HEK293 (cell line): ENCODE results near the gene NKAPD1.

Experiments
- ZFHX2 ChIP-seq: fragments of 450-650 bp; formaldehyde crosslinking; conservative IDR thresholded peaks from 2 replicates; pipeline ENCODE4 v1.5.1; 2016; ENCODE audit warnings: missing biosample characterization, missing genetic modification characterization
- ZNF121 ChIP-seq: fragments of 450-650 bp; formaldehyde crosslinking; IDR thresholded peaks from 2 replicates; pipeline ENCODE4 v1.5.1; 2016; ENCODE audit warnings: missing biosample characterization, missing genetic modification characterization
- ZNF292 ChIP-seq: fragments of 450-650 bp; formaldehyde crosslinking; IDR thresholded peaks from 2 replicates; pipeline ENCODE4 v1.5.1; 2016; ENCODE audit warnings: low read depth, missing biosample characterization, missing genetic modification characterization, borderline replicate concordance
- ZNF510 ChIP-seq: fragments of 450-650 bp; formaldehyde crosslinking; IDR thresholded peaks from 2 replicates; pipeline ENCODE4 v1.5.1; 2018; ENCODE audit warnings: mild to moderate bottlenecking, missing genetic modification characterization, missing biosample characterization; ENCODE audit not compliant: insufficient replicate concordance
- ZNF624 ChIP-seq: fragments of 450-650 bp; formaldehyde crosslinking; IDR thresholded peaks from 2 replicates; pipeline ENCODE4 v1.5.1; 2017; ENCODE audit warnings: missing biosample characterization, missing genetic modification characterization
- TF ChIP-seq, protein P1 (sequence below): fragments of 450-650 bp; formaldehyde crosslinking; IDR thresholded peaks from 2 replicates; pipeline ENCODE4 v1.5.1; 2016; ENCODE audit warnings: missing biosample characterization, missing genetic modification characterization
- TF ChIP-seq, protein P2 (sequence below): fragments of 450-650 bp; formaldehyde crosslinking; IDR thresholded peaks from 2 replicates; pipeline ENCODE4; 2016; ENCODE audit warnings: missing biosample characterization, missing genetic modification characterization

DNA sequence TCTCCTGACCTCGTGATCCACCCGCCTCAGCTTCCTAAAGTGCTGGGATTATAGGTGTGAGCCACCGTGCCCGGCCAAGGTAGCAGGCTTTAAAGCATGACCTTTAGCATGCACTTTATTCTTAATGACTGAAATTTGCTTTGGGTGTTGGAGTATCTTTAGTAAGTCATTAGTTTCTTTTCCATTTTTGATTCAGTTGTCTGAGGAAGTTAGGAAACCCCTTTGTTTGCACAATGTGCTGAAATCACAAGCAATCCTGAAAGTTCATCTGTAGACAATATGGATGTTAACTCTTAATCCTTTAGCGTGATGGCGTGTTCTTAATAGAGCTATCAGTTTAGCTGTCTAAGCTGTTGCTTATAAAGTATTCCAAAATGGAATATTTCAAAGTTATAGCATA lies 29.3 kb downstream of the NKAPD1 start:
- TF ChIP-seq ZFHX2 (no peak), ZNF121 (no peak), ZNF292 (tag by site-specific recombination) (no peak), ZNF624 (tag by site-specific recombination) (no peak), ZNF510 (no peak)
- TF ChIP-seq, protein P1, sequence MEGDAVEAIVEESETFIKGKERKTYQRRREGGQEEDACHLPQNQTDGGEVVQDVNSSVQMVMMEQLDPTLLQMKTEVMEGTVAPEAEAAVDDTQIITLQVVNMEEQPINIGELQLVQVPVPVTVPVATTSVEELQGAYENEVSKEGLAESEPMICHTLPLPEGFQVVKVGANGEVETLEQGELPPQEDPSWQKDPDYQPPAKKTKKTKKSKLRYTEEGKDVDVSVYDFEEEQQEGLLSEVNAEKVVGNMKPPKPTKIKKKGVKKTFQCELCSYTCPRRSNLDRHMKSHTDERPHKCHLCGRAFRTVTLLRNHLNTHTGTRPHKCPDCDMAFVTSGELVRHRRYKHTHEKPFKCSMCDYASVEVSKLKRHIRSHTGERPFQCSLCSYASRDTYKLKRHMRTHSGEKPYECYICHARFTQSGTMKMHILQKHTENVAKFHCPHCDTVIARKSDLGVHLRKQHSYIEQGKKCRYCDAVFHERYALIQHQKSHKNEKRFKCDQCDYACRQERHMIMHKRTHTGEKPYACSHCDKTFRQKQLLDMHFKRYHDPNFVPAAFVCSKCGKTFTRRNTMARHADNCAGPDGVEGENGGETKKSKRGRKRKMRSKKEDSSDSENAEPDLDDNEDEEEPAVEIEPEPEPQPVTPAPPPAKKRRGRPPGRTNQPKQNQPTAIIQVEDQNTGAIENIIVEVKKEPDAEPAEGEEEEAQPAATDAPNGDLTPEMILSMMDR (tag by site-specific recombination): no peak
- TF ChIP-seq, protein P2, sequence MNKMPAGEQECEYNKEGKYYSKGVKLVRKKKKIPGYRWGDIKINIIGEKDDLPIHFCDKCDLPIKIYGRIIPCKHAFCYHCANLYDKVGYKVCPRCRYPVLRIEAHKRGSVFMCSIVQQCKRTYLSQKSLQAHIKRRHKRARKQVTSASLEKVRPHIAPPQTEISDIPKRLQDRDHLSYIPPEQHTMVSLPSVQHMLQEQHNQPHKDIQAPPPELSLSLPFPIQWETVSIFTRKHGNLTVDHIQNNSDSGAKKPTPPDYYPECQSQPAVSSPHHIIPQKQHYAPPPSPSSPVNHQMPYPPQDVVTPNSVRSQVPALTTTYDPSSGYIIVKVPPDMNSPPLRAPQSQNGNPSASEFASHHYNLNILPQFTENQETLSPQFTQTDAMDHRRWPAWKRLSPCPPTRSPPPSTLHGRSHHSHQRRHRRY (tag by site-specific recombination): no peak
